SH-SY5Y (cell line): ENCODE measurements around the gene AKAP9.

Source experiments
- GATA2 ChIP-seq: IDR thresholded peaks from 2 replicates; pipeline ENCODE4 v1.6.1; 2011; ENCODE audit warnings: mild to moderate bottlenecking, low read depth, low read length
- GATA3 ChIP-seq: IDR thresholded peaks from 2 replicates; pipeline ENCODE4 v1.6.1; 2011; ENCODE audit warnings: low read depth, mild to moderate bottlenecking, low read length, moderate library complexity

GRCh38 chr7:91940171-91940570, 491 bp upstream of the AKAP9 start:
- TF ChIP-seq GATA2 (no peak), GATA3 (no peak)
